ENCODE results near the gene SORL1-AS1.
"Not testable (repeated sequence)": the region's sequence is repeated elsewhere in the genome, so short reads cannot be mapped to it uniquely, and the experiment has no call there.

The SORL1-AS1 gene

GRCh38 chr11:121452609-121453150 lies at the start of gene SORL1-AS1:
Gene SORL1-AS1 (minus strand): TSS chr11:121452967.
- FAIRE-seq = no peak

DNA sequence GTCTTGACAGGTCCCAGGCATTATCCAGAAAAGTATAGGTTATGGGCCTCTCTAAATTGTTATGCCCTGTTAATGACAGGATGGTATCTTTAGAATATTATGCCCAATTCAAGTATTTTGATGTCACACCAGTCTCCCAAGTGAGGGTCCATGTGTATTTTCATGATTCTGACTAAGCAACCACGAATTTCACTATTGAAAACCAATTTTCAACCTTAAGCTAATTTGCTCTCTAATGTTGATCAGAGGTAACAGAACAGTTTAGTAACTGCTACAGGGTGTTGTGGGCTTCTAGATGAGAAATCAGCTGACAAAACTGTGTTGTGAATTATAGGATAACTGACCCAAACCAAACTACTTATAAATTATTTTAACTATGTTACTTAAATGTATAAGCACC lies 48.0 kb upstream of the SORL1-AS1 start:
- FAIRE-seq = no peak

GRCh38 chr11:121500275-121500674 lies 47.5 kb upstream of the SORL1-AS1 start:
- FAIRE-seq = no peak

DNA sequence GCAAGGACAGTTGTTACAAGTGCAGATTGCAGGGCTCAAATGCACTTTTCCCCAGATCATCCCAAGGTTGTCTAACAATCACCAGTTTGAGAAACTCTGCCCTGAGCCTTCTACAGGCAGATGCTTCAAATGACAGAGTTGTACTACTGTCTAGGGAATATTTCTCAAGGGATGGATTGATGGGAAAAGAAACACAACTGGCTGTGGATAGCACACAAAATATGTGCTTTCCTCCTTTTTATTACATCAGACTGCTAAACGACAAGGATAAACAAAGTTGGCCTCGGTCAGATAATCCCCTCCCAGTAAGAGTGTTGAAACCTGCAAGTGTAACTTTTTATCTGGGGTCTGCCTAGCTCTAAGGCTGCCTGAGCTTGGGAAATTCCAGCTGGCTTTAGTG lies 46.6 kb upstream of the SORL1-AS1 start:
- no peak for FAIRE-seq

DNA sequence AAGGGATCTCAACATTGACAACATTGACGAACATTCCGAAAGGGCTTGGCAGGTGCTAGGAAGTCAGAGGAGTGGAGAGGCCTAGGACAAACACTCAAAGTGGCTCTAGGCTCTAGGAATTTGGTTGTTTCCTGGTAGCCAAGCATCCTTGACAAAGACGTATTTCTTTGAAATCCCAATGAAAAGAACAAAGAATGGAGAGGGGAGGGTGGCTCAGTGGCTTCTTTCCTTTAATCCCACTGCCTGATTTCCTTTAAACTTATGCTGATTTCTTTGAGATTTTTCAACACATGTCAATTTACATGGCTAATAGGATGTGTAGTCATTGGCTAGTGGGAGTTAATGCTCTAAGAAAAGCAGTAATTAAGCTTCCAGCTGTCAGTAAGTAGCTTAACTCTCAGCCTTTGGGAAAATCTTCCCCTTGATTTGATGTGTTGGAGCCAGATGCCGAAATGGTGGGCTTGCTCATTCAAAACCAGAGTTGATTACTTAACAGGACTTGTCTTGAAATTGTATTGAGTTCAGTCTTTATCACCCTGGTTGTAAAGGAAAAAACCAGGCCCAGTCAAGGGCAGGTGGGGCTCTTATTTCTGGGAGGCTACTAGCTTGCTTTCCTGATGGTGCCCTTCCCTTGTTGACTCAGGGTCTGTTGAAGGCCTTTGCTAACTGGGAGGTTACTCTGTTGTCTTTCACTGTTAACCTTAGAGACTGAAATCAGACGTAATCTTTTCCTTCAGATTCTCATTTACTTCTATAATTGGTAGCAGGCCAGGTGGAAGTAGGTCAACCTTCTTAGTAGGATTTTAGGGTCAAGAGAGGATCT lies 44.6 kb upstream of the SORL1-AS1 start:
- no peak for FAIRE-seq

DNA sequence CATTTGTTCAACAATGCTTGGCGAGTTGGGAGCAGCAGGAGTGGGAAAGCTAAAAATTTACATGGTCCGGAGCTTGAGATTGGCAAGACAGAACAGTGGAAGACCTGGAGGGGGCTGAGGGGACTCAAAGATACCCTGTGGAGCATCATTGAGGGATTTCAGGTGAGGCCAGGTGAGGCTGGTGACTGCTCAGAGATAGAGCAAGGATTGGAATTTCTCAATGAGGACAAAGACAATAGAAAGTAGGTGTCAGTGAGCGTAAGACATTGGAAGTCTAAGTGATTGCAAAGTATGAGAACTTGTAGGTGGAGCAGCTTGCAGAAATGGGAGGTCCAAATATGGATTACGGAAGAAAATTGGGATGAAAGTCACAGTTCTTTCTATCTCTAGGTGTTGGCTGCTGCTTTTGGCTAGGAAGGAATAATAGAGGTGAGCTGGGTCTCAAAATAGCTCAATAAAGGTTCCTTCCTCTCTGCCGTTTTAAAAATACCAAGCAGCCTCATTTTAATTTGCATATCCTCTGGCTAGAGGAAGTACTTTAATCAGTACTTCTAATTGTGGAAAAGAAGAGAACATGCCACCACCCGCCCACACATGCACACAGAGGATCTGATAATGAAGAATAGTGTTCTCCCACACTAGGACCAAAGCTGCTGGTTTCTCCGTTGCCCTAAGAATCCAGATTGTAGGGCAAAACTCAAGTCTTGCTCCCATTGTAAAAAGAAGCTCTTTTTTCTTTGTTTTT lies 41.8 kb upstream of the SORL1-AS1 start:
- FAIRE-seq = no peak

DNA sequence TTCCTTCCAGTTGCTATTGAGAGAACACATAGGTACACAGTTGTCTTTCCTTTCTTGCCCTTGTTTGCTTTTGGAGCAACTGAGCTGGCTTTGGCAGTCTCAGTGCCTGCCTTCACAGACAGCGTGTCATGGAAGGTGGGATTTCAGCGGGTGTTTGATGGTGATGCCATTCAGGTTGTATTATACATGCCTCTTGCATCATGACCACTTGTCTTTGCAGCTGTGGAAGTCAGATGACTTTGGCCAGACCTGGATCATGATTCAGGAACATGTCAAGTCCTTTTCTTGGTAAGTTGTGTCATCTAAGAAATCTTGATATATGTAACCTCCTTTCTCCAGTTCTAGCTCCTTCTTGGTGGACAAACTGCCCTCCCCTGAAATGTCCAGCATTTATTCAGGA lies 37.1 kb upstream of the SORL1-AS1 start:
- FAIRE-seq = no peak

DNA sequence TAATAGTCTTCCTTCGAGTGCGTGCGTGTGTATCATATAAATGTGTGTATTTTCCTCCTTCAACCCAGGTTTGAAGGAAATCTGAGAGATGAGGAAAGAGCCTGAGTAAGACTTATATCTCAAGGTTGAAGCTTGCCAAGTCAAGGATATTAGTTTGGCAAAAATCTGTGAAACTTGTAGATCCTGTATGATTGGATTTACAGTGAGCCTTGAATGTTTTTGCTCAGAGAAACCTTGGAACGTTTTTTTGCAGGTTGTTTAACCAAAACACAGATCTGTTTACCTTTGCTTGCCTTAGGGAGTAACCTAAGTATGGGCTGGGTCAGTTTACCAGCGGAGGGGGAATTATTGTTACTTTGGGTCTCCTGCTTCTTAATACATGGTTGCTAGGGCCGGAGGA lies 35.9 kb upstream of the SORL1-AS1 start:
- no peak for FAIRE-seq

DNA sequence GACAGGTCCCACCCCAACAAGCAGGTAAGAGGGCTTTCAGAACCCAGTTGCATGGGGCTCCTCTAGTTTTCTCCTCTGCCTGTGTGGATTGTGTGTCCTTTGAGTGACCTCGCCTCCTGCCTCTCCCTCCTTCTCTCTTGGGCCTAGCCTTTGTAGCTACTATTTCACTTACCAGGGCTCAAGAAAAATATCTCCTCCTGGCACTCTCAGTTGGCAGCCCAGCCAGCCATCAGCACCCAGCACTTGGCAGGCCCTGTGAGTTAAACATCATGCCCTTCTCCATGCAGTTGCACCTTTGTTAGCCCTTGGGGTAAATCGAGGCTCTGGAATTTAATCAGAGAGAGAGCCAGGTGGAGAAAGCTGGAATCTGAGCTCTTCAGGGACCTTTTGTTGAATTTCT lies 35.4 kb upstream of the SORL1-AS1 start:
- FAIRE-seq = no peak

GRCh38 chr11:121487191-121487590 lies 34.4 kb upstream of the SORL1-AS1 start:
- FAIRE-seq = no peak

DNA sequence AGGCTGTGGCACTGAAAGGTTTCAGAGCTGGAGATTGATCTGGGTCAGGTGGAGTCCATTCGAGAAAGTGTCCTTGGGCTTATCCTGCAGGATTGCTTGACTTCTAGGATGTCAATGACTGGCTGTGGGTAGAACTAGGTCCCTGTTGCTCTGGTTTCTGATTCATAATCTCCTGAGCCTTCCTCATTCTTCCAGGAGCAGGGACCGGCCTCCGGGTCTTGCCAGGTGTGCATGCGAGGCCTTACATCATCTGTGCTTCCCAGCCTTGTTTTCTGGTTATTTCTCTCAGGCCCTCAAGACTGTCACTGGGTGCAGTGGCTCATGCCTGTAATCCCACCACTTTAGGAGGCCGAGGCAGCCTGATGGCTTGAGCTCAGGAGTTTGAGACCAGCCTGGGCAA lies 33.3 kb upstream of the SORL1-AS1 start:
- no peak for FAIRE-seq

GRCh38 chr11:121485216-121485615 lies 32.4 kb upstream of the SORL1-AS1 start:
- FAIRE-seq = no peak

DNA sequence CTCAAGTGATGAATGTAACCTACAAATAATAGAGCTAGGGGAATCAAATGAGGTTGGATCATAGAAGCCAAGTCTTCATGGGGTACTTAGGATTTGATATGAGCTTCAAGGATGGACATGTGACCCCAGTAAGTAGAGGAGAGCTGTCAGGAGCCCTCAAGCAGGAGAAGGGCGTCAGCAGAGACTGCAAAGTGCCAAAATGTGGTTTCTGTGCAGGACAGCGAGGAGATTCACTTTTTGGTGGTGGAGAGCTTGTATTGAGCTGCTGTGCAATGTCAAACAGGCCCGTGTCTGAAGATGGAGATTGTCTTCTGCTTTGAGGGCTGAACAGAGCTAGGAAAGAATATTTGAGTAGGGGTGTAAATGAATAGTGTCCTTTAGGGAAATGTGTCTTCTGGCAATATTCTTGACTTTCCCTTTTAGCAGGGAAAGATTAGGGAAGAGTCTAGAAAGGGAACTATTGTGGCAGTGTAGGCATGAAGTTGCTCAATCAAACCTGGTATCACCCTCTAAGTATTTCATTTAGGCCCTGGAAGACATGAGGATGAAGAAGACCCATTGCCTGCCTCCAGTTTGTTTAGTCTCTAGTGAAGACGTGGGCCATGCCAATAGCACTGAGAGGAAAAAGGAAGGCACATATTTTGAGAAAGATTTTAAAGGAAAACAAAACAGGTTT lies 31.2 kb upstream of the SORL1-AS1 start:
- FAIRE-seq = no peak

DNA sequence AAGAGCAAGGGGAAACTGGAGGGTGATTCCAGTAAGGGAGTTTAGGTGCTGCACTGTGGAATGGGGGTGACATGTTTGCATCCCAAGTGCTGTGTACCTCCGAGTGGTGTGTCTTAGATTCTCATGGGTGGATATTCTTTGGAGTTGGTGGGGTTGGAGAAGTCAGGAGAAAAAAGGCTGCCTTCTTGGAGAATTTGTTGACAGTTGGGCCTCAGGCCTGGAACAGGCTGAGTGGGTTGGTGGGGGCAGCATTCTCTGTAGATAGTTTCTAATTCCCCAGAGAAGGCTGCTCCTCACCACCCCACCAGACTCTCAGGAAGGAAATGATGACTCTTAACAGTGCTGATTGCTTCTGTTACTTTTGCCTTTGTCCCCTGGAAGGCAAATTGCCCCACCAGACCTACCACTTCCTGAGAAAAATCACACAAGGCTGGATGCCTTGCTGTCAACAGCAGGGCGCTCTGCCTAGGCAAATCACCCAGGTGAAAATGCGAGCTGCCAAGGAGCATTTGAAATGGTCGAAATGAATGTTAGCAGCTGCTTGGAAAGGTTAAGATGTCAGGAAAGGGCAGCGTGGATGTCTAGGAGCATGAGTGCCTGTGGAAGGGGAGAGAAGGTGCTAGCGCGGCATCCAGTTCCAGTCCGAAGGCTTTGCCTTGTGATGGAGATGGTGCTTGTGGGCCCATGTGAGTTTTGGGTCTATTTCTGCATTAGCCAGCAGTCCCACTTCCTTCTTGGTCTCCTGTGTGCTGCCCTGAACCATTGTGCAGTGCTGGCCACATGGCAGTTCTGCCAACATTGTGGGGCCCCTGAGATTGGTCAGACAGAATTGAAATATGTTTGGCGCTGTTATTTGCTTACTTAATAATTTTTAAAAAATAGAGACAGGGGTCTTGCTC lies 29.7 kb upstream of the SORL1-AS1 start:
- no peak for FAIRE-seq

- FAIRE-seq = not testable (repeated sequence)
These were observed 28.9 kb upstream of the SORL1-AS1 start for GRCh38 chr11:121481484-121482230.

DNA sequence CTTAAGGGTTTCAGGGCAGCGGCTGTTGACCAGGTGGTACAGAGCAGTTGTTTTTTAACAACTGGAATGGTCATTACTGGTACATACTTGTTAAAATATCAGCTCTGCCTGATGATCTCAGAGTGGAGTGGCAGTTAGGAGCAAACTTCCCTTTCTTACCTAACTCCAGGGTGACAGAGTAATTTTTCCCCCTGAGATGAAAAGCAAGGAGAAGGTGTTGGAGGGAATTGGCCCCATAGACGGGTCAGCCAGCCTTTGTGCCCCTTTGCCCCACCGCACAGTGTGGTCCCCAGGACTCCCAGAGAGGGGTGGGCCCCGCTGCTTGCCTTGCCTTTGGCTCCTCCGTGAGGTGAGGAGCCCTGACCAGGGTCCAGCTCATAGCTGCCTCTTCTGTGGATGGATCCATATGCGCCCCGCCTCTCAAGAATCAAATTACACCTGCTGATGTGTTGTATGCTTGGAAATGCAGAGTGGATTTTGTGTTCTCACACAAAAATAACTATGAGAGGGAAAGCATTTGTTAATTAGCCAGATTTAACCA lies 27.0 kb upstream of the SORL1-AS1 start:
- FAIRE-seq = no peak

DNA sequence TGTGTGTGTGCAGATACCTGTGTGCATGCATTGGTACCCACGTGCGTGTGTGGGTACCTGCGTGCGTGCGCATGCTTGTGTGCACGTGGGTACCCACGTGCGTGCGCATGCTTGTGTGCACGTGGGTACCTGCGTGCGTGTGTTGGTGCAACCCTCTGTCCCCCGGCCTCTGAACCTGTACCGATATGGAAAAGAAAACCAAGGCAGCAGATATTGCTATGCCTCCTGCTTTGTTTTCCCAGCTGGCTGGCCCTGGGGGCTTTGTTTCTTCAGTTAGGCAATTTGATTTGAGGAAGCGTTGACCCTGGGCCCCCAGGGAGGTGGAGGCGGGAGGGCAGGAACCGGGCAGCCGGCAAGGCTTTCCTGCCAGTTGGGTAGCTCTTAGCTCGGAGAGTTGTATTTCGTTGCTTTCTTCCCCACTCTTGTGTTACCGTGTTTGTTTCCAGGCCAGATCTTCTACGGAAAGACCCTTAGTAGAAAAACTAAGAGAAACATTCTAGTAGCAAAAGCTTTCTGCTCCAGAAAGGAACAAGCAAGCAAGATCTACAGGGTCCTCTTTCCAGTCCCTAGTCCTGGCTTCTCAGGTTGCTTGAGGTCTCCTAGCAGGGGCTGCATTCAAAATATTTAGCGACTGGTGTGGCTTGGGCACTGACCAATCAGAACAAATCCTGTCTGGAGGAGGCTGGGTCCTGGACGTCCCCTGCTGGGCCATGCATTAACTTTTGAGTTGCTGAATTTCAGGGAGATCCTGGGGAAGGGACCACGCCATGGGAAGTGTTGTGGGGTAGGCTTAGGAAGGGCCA lies 26.3 kb upstream of the SORL1-AS1 start:
- FAIRE-seq = no peak

DNA sequence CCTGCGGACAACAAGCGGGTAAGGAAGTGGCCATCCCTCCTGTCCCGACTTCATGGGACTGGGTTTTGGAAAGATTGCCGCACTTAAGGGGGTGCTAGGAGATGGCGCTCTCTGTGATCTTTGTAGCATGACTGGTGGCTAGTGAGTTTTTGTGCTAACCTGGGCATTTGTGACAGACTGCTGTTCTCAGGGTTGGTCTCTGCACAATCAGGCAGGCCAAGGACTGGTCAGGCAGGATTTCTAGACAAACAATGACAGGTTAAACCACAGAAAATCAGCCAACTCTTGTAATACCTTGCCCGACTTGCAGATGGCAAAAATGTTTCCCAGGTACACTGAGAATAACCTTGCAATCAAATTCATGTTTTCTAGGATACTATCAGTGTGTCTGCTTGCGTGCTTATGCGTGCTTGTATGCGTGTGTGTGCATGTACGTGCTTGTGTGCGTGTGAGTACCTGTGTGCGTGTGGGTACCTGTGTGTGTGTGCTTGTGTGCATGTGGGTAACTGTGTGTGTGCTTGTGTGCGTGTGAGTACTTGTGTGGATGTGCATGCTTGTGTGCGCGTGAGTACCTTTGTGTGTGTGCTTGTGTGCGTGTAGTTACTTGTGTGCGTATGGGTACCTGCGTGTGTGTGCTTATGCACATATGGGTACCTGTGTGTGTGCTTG lies 25.6 kb upstream of the SORL1-AS1 start:
- no peak for FAIRE-seq

DNA sequence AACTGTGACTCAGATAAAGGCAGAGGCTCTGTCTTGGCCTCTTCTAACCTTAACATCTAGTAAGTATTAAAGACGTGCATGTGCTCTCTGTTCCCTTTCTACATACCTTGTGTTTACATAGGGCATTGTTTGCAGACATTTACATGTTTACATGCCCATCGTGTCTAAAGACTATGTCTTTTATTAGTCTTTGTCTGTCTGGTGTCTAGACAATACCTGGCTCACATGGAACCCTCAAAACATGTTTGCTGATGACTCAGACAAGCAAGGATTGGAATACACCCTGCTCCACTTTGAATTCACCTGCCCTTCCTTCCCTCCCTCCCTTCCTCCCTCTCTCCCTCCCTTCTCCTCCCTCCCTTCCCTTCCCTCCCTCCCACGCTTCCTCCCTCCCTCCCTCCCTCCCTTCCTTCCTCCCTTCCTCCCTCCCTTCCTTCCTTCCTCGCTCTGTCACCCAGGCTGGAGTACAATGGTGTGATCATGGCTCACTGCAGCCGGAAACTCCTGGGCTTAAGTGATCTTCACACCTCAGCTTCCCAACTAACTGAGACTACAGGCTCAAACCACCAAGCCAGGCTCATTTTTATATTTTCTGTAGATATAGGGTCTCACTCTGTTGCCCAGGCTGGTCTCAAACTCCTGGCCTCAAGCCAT lies 23.7 kb upstream of the SORL1-AS1 start:
- no peak for FAIRE-seq

Measured in islet of Langerhans (tissue), 1 donor.